DOHH2 (cell line): ENCODE measurements around the gene FAM9C.

Experiments
- H3F3A ChIP-seq: fragments of 200-600 bp; sonication (generic), shearing (Covaris generic); 2 replicates; pipeline ENCODE4 v1.6.0; 2016; ENCODE audit warnings: antibody characterized with exemption, mild to moderate bottlenecking; ENCODE audit not compliant: control insufficient read depth, insufficient read depth
- H3K27ac ChIP-seq: fragments of 200-600 bp; sonication (generic); 2 replicates; pipeline ENCODE4 v1.5.1; 2014; ENCODE audit warnings: low read depth, mild to moderate bottlenecking, low read length, moderate library complexity
- H3K27me3 ChIP-seq: fragments of 200-600 bp; sonication (generic); 2 replicates; pipeline ENCODE4 v1.6.1; 2014; ENCODE audit warnings: mild to moderate bottlenecking, low read length, mixed read lengths; ENCODE audit not compliant: control insufficient read depth
- H3K36me3 ChIP-seq: fragments of 200-600 bp; sonication (generic); 2 replicates; pipeline ENCODE4 v1.6.1; 2014; ENCODE audit warnings: mild to moderate bottlenecking, low read length, moderate library complexity, mixed read lengths; ENCODE audit not compliant: control insufficient read depth
- H3K4me1 ChIP-seq: fragments of 200-600 bp; sonication (generic); 2 replicates; pipeline ENCODE4 v1.6.1; 2014; ENCODE audit warnings: mild to moderate bottlenecking, low read length, mixed read lengths; ENCODE audit not compliant: control insufficient read depth
- H3K4me2 ChIP-seq: fragments of 200-600 bp; sonication (generic); 2 replicates; pipeline ENCODE4 v1.6.0; 2014; ENCODE audit warnings: mild to moderate bottlenecking, low read length, moderate library complexity
- H3K4me3 ChIP-seq: fragments of 200-600 bp; sonication (generic); 2 replicates; pipeline ENCODE4 v1.5.1; 2014; ENCODE audit warnings: mild to moderate bottlenecking, low read length, mixed read lengths
- H3K79me2 ChIP-seq: fragments of 200-600 bp; sonication (generic); 2 replicates; pipeline ENCODE4 v1.6.1; 2014; ENCODE audit warnings: mild to moderate bottlenecking, low read length, mixed read lengths; ENCODE audit not compliant: control insufficient read depth
- H3K9me2 ChIP-seq: fragments of 200-600 bp; sonication (generic); replicated peaks from 2 replicates; pipeline ENCODE4 v1.6.1; 2014; ENCODE audit warnings: mild to moderate bottlenecking, low read length, mixed read lengths; ENCODE audit not compliant: control insufficient read depth
- H3K9me3 ChIP-seq: fragments of 200-600 bp; sonication (generic); 2 replicates; pipeline ENCODE4 v1.6.1; 2014; ENCODE audit warnings: antibody characterized with exemption, low read length, mixed read lengths; ENCODE audit not compliant: control insufficient read depth, insufficient read depth
- H4K20me1 ChIP-seq: fragments of 200-600 bp; sonication (generic); 2 replicates; pipeline ENCODE4 v1.6.0; 2014; ENCODE audit warnings: low read depth, mild to moderate bottlenecking, antibody characterized with exemption, low read length, moderate library complexity; ENCODE audit not compliant: control insufficient read depth, insufficient read depth
- CTCF ChIP-seq: fragments of 200-600 bp; sonication (generic); IDR thresholded peaks from one replicate; pipeline ENCODE4 v1.5.1; 2014; ENCODE audit warnings: antibody characterized with exemption, mild to moderate bottlenecking, low read depth, low read length; ENCODE audit not compliant: poor library complexity, severe bottlenecking
- EZH2phosphoT487 ChIP-seq: fragments of 200-600 bp; sonication (generic); IDR thresholded peaks from 2 replicates; pipeline ENCODE4 v1.6.1; 2017; ENCODE audit warnings: borderline replicate concordance, mild to moderate bottlenecking, antibody characterized with exemption, low read length, moderate library complexity, mixed read lengths

FAM9C gene

GRCh38 chrX:12987340-12987739 lies 57.1 kb downstream of the FAM9C start:
- peaks cover 25% of the 10 kb centered on the region for H3K4me1 ChIP-seq
- no peak overlapping the region for H3K4me3 ChIP-seq
- no peaks in the 10 kb centered on the region for H3K79me2 ChIP-seq
- no peaks in the 10 kb centered on the region for H4K20me1 ChIP-seq
- H3K36me3 ChIP-seq: no peaks in the 10 kb centered on the region
- H3F3A ChIP-seq: no peaks in the 10 kb centered on the region
- no peaks in the 10 kb centered on the region for H3K27me3 ChIP-seq
- H3K4me2 ChIP-seq: no peak overlapping the region
- H3K9me2 ChIP-seq: no peaks in the 10 kb centered on the region
- H3K27ac ChIP-seq: no peak overlapping the region
- no peaks in the 10 kb centered on the region for H3K9me3 ChIP-seq
- TF ChIP-seq CTCF: no peak
- no peak for TF ChIP-seq EZH2phosphoT487

GRCh38 chrX:12986886-12987285 lies 57.5 kb downstream of the FAM9C start:
- Histone ChIP-seq H3K9me2 (no peaks in the 10 kb centered on the region), H3K4me1 (peaks cover 29% of the 10 kb centered on the region), H3K27me3 (no peaks in the 10 kb centered on the region), H4K20me1 (no peaks in the 10 kb centered on the region), H3K79me2 (no peaks in the 10 kb centered on the region), H3K27ac (no peak overlapping the region), H3F3A (no peaks in the 10 kb centered on the region), H3K4me2 (no peak overlapping the region), H3K36me3 (no peaks in the 10 kb centered on the region), H3K9me3 (no peaks in the 10 kb centered on the region), H3K4me3 (no peak overlapping the region)
- TF ChIP-seq EZH2phosphoT487 (no peak), CTCF (no peak)

DNA sequence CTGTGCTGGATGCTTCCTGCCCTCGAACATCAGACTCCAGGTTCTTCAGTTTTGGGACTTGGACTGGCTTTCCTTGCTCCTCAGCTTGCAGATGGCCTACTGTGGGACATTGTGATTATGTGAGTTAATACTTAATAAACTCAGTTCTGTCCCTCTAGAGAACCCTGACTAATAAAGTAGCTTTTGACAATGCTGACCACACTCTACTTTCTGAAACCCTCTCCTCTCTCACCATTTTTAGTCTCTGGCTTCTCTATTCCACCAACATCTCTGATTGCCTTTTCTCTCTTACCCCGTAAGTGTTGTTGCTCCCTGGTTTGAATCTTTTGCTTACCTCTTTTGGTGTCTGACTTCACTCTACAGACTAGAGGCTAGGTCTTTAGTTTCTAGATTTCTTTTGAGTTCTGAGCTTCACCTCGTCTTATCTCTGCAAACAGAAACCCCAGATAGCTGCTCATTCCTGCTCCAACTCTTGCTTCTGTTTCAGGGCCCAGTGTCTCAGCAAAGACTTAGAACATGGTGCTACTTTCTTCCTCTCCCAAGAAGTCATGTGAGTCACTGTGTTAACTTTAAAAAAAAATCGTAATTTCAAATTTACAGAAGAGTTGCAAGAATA lies 58.1 kb downstream of the FAM9C start:
- Histone ChIP-seq H3K27me3 (no peaks in the 10 kb centered on the region), H4K20me1 (no peaks in the 10 kb centered on the region), H3F3A (no peaks in the 10 kb centered on the region), H3K9me3 (no peaks in the 10 kb centered on the region), H3K4me1 (peaks cover 29% of the 10 kb centered on the region), H3K27ac (no peak overlapping the region), H3K4me2 (no peak overlapping the region), H3K79me2 (no peaks in the 10 kb centered on the region), H3K4me3 (no peak overlapping the region), H3K9me2 (no peaks in the 10 kb centered on the region), H3K36me3 (no peaks in the 10 kb centered on the region)
- TF ChIP-seq EZH2phosphoT487: no peak
- TF ChIP-seq CTCF: no peak
